Hepatocyte (in vitro differentiated cells): ENCODE data around the gene COCH. TPM values are rescaled to one million over a fixed set of nuclear protein-coding genes. Genes with fewer than 3 reads are reported as not detected.

Experiments used
- DNase-seq: peaks from one replicate; pipeline ENCODE4 v3.0.0-alpha.2; 2016; ENCODE audit warnings: low spot score
- H2AFZ ChIP-seq: fragments of 200-600 bp; sonication (generic); 2 replicates; pipeline ENCODE4 v1.6.0; 2016; ENCODE audit warnings: antibody characterized with exemption, mild to moderate bottlenecking
- H3K27ac ChIP-seq: fragments of 200-600 bp; sonication (generic); 2 replicates; pipeline ENCODE4 v1.5.1; 2016; ENCODE audit warnings: mild to moderate bottlenecking
- H3K27me3 ChIP-seq: fragments of 200-600 bp; sonication (generic); 2 replicates; pipeline ENCODE4 v1.6.1; 2016
- H3K36me3 ChIP-seq: fragments of 200-600 bp; sonication (generic); replicated peaks from 2 replicates; pipeline ENCODE4 v1.5.1; 2016; ENCODE audit warnings: low read depth; ENCODE audit not compliant: insufficient read depth
- H3K4me1 ChIP-seq: fragments of 200-600 bp; sonication (generic); 2 replicates; pipeline ENCODE4 v1.5.1; 2016; ENCODE audit warnings: mild to moderate bottlenecking, moderate library complexity; ENCODE audit not compliant: insufficient read depth
- H3K4me2 ChIP-seq: fragments of 200-600 bp; sonication (generic); 2 replicates; pipeline ENCODE4 v1.6.0; 2016
- H3K4me3 ChIP-seq: fragments of 200-600 bp; sonication (generic); 2 replicates; pipeline ENCODE4 v1.5.1; 2016; ENCODE audit warnings: mild to moderate bottlenecking
- H3K79me2 ChIP-seq: fragments of 200-600 bp; sonication (generic); 2 replicates; pipeline ENCODE4 v1.6.0; 2017; ENCODE audit warnings: mild to moderate bottlenecking
- H3K9me2 ChIP-seq: fragments of 200-600 bp; sonication (generic); replicated peaks from 2 replicates; pipeline ENCODE4 v1.6.0; 2017; ENCODE audit warnings: mild to moderate bottlenecking; ENCODE audit not compliant: insufficient read depth
- H3K9me3 ChIP-seq: fragments of 200-600 bp; sonication (generic); 2 replicates; pipeline ENCODE4 v1.5.1; 2016; ENCODE audit warnings: low read depth, mild to moderate bottlenecking
- H4K20me1 ChIP-seq: fragments of 200-600 bp; sonication (generic); 2 replicates; pipeline ENCODE4 v1.6.0; 2016; ENCODE audit warnings: mild to moderate bottlenecking; ENCODE audit not compliant: insufficient read depth, poor library complexity, severe bottlenecking
- EZH2 ChIP-seq: fragments of 200-600 bp; sonication (generic); IDR thresholded peaks from 2 replicates; pipeline ENCODE4 v1.6.1; 2016; ENCODE audit warnings: antibody characterized with exemption, mild to moderate bottlenecking, borderline replicate concordance
- EZH2phosphoT487 ChIP-seq: fragments of 200-600 bp; sonication (generic); IDR thresholded peaks from one replicate; pipeline ENCODE4 v1.6.1; 2018; ENCODE audit warnings: antibody characterized with exemption, mild to moderate bottlenecking, low read depth, moderate library complexity; ENCODE audit not compliant: unreplicated experiment, severe bottlenecking
- whole genome bisulfite sequencing: methylation state at CpG from one replicate; pipeline ENCODE4 v1.1.6; 2016; ENCODE audit warnings: low lambda C conversion rate; ENCODE audit errors: missing lambda C conversion rate; 5-methylcytosine and 5-hydroxymethylcytosine counted together
- polyA plus RNA-seq: library from polyadenylated mRNA; unstranded; fragments of >200 nt; fragmentation: Nextera tagmentation; extraction: Ambion mirVana; gene quantifications from 2 replicates; pipeline ENCODE4 v1.2.1, GENCODE V29; 2016
- total RNA-seq: library from RNA; depleted of rRNA; stranded (reverse); fragments of >200 nt; gene quantifications from 2 replicates; pipeline ENCODE4 v1.2.3, GENCODE V29; 2014
- TF ChIP-seq, protein P1 (sequence below): fragments of 200-600 bp; sonication (generic); IDR thresholded peaks from 2 replicates; pipeline ENCODE4 v1.5.1; 2016; ENCODE audit warnings: antibody characterized with exemption, mild to moderate bottlenecking; ENCODE audit not compliant: poor library complexity

The COCH gene
- 3.3 and 3.5 TPM in 2 replicates for total RNA-seq
- polyA plus RNA-seq, result 2.0 and 3.2 TPM in 2 replicates

- H3K36me3 ChIP-seq, result no peaks in the 10 kb centered on the region
- peaks cover 15% of the 10 kb centered on the region for H3K4me1 ChIP-seq
- peak within 1 kb of the TSS; percentile 99 for H3K4me2 ChIP-seq
- peaks cover 53% of the 10 kb centered on the region for H3K27me3 ChIP-seq
- DNase-seq, result peak; percentile 72
- no peaks in the 10 kb centered on the region for H3K79me2 ChIP-seq
- H2AFZ ChIP-seq, result peak within 1 kb of the TSS; percentile 88
- H4K20me1 ChIP-seq, result no peaks in the 10 kb centered on the region
- H3K4me3 ChIP-seq, result peak within 1 kb of the TSS; percentile 85
- TF ChIP-seq EZH2phosphoT487 (no peak), EZH2 (peak; percentile 53)
- TF ChIP-seq, protein P1, sequence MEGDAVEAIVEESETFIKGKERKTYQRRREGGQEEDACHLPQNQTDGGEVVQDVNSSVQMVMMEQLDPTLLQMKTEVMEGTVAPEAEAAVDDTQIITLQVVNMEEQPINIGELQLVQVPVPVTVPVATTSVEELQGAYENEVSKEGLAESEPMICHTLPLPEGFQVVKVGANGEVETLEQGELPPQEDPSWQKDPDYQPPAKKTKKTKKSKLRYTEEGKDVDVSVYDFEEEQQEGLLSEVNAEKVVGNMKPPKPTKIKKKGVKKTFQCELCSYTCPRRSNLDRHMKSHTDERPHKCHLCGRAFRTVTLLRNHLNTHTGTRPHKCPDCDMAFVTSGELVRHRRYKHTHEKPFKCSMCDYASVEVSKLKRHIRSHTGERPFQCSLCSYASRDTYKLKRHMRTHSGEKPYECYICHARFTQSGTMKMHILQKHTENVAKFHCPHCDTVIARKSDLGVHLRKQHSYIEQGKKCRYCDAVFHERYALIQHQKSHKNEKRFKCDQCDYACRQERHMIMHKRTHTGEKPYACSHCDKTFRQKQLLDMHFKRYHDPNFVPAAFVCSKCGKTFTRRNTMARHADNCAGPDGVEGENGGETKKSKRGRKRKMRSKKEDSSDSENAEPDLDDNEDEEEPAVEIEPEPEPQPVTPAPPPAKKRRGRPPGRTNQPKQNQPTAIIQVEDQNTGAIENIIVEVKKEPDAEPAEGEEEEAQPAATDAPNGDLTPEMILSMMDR, result peak; percentile 11
- H3K9me2 ChIP-seq, result no peaks in the 10 kb centered on the region
- no peak within 1 kb of the TSS for H3K27ac ChIP-seq
- 2% methylated on average over 80 of the region's 99 CpGs for WGBS
- H3K9me3 ChIP-seq, result no peaks in the 10 kb centered on the region
These were observed at the start of gene COCH for GRCh38 chr14:30874120-30874998. COCH (plus strand) TSS chr14:30874559; CDS start chr14:30874939, 380 bp downstream.

DNA sequence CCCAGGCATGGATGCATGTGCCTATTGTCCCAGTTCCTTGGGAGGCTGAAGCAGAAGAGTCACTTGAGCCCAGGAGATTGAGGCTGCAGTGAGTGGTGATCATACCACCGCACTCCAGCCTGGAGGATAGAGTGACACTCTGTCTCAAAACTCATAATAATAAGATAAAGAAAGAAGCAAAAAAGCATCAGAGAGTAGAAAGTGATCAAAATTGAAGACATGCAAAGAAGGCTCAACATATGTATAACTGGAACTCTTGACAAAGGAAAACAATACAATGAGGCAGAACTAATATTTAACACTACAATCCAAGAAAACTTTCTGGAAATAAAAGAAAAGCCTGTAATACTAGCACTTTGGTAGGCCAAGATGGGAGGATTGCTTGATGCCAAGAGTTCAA is 48.3 kb upstream of the COCH start:
- Histone ChIP-seq H3K4me3 (no peak overlapping the region), H3K79me2 (no peaks in the 10 kb centered on the region), H3K4me1 (no peaks in the 10 kb centered on the region), H2AFZ (no peak overlapping the region), H3K9me3 (no peaks in the 10 kb centered on the region), H3K4me2 (no peak overlapping the region), H3K9me2 (no peaks in the 10 kb centered on the region), H3K27ac (no peak overlapping the region), H3K27me3 (no peaks in the 10 kb centered on the region), H3K36me3 (no peaks in the 10 kb centered on the region), H4K20me1 (no peaks in the 10 kb centered on the region)
- no peak for DNase-seq
- 88% methylated on average over 1 of the region's 1 CpG for WGBS
- TF ChIP-seq, protein P1, result no peak
- TF ChIP-seq EZH2phosphoT487 (no peak), EZH2 (no peak)

- Histone ChIP-seq H3K4me3 (no peak overlapping the region), H3K9me3 (no peaks in the 10 kb centered on the region), H3K79me2 (no peaks in the 10 kb centered on the region), H3K4me2 (no peak overlapping the region), H2AFZ (no peak overlapping the region), H3K9me2 (no peaks in the 10 kb centered on the region), H3K36me3 (no peaks in the 10 kb centered on the region), H3K4me1 (no peaks in the 10 kb centered on the region), H3K27me3 (no peaks in the 10 kb centered on the region), H4K20me1 (no peaks in the 10 kb centered on the region), H3K27ac (no peak overlapping the region)
- DNase-seq, result no peak
- TF ChIP-seq, protein P1, result no peak
- WGBS, result 90% methylated on average over 4 of the region's 4 CpGs
These were observed 44.5 kb upstream of the COCH start for GRCh38 chr14:30829853-30830252.
